HG02884 (cell line): Measurements from ENCODE around the gene ATXN7L1.

ENCODE experiments used
- ATAC-seq: cut with Tn5 transposase; IDR thresholded peaks from one replicate; pipeline ENCODE4 v1.9.1; 2021; ENCODE audit warnings: mild to moderate bottlenecking, moderate library complexity; ENCODE audit not compliant: unreplicated experiment

The ATXN7L1 gene

GRCh38 chr7:105829681-105830322, 46.6 kb downstream of the ATXN7L1 start:
- no peak for ATAC-seq

DNA sequence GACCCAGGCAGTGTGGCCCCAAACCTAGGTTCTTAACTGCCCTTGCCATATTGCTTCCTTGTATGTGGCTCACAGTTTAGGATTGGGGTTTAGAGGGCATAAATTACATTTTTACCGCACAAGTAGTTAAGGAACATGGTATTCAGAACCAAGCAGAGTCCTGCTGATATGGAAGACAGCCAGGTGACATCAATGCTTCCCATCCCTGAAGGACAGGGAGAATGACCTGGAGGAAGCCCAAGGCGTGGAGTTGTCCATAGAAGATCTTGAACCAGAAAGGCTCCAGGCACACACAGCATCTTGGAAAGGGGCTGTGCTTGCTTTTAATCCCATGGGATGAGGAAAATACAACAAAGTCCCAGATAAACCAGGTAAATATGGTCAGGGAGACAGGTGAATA, 48.3 kb downstream of the ATXN7L1 start:
- ATAC-seq: no peak

- no peak for ATAC-seq
Observed at GRCh38 chr7:105827151-105827875, 49.1 kb downstream of the ATXN7L1 start.

- no peak for ATAC-seq
Observed at GRCh38 chr7:105826143-105826542, 50.3 kb downstream of the ATXN7L1 start.

DNA sequence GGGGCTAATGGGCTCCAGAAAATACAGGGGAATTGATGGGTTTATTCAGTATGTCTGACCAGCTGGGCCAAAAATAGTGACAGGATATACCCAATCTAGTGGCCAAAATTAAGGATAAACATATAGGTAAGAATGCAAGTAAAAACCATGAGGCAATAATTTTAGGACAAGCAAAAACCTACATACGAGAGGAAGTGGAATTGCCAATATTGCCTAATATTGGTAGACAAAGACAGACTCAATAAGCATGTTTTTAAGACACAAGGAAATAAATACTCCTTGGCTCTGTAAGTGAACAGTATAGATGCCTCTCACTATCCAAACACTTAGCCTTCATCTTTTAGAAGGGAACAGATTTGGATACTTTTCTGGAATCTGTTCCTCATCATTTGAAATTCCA, 51.0 kb downstream of the ATXN7L1 start:
- no peak for ATAC-seq

DNA sequence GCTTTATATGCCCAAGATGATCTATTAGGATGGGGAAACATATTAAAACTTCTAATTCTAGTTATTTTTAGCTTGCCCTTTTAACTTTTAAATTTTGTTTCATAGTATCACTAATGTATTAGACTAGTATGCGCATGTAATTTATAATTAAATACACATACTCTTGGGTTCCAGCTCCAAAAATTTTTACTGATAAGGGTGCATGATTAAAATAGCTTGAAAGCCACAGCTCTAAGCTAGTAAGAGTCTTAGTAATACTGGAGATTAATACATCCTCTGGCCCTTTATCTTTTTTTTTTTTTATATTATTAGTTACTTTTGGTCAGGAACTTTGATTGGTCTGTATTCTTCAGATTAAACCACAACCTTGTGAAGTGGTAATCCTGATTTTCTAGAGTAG, 53.6 kb downstream of the ATXN7L1 start:
- no peak for ATAC-seq

DNA sequence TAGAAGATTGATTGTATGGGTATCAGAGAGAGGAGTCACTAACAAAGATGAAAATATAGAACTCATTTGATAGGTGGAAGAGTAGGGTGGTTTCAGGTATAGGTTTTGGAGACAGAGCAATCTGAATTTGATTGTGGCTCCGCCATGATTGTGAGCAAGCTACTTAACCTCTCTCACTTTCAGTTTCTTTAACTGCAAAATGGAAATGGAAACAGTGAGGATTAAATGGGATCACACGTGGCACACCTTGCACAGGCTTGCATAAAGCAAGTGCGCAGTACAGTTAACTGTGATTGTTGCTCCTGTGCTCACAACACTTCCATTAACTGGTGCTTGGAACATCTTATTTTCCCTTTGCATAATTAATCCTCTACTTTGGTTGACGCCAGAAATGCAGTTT, 54.9 kb downstream of the ATXN7L1 start:
- ATAC-seq: no peak

DNA sequence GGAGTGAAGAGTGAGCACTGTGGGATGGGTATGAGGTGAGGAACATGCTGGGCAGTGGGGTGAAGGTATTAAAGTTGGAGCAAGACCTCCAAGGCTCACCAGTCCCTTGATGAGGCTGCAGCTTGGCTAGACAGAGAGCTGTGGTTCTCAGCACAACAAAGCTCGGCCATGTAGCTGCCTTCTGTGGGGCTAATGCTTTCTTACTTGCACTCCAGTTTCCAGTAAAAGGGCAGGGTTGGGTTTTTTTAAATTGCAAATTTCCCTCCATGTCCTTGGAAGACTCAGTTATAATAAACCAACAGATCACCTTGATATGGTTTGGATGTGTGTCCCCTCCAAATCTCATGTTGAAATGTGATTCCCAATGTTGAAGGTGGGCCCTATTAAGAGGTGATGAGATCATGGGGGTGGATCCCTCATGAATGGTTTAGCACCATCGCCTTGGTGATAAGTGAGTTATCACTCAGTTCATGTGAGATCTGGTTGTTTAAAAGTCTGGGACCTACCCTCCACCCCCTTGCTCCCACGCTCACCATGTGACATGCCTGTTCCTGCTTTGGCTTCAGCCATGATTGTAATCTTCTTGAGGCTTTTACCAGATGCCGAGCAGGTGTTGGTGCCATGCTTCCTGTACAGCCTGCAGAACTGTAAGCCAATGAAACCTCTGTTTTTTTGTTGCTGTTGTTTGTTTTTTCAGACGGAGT, 55.9 kb downstream of the ATXN7L1 start:
- ATAC-seq: no peak

- no peak for ATAC-seq
Observed at GRCh38 chr7:105819559-105819958, 56.8 kb downstream of the ATXN7L1 start.

- ATAC-seq: no peak
Observed at GRCh38 chr7:105816954-105817615, 59.3 kb downstream of the ATXN7L1 start.

DNA sequence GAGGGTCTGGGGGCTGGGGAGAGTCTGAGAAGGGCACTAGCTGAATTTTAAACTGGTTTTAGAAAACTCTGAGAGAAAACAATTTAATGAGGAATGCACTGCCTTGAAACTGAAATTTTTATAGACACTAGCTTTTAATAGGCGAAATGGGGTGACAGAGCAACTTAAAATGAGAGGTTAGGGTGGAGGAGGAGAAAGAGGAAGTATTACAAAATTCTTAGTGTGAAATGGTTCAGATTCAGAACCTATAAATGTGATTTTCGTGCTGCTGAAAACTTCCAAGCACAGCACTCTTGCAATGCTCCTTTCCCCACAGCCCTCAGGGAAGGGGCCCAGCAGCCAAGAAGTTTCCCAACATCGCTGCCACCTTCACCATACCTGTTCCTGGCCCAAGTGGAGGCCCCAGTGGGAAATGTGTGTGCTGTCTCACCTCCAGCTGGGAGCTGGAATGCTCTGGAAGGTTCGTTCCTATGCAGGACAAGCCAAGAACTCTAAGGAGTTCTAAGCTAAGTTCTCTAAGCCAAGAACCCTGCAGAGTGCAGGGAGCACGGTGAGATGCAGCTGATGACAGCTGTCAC, 60.0 kb downstream of the ATXN7L1 start:
- no peak for ATAC-seq

DNA sequence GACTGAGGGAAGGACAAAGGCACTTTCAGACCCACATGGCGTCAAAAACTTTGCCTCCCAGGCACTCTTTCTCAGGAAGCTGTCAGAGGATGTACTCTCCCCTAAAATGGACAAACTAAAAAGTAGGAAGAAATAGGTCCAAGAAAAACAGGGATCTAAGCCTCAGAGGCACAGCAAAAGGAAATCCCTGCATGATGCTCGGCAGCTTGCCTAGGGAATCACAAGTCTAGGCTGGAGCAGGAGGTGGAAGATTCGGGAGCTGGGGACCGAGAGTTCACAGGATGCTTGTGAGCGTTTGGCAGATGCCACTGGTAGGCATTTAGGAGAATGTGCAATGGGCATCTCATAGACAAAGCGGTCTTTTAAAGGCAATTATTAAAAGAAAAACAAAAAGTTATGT, 60.8 kb downstream of the ATXN7L1 start:
- no peak for ATAC-seq

DNA sequence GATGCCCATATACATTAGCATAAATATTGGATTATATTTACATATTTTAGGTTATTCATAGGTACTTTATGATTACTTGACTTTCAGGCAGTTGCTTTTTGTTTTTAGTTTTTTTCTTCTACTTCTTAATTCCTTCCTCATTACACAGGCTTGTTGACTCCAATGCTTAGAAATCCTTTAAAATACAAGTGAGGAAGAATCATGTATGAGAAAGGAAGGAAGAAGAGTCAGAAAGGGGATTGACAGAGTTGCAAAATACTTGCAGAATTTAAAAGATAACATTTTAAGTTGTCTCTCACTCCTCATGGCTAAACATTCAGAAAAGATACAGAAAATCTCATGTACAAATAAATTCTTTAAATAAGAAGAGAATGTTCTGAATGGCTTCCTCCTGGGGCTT, 61.9 kb downstream of the ATXN7L1 start:
- ATAC-seq: no peak

DNA sequence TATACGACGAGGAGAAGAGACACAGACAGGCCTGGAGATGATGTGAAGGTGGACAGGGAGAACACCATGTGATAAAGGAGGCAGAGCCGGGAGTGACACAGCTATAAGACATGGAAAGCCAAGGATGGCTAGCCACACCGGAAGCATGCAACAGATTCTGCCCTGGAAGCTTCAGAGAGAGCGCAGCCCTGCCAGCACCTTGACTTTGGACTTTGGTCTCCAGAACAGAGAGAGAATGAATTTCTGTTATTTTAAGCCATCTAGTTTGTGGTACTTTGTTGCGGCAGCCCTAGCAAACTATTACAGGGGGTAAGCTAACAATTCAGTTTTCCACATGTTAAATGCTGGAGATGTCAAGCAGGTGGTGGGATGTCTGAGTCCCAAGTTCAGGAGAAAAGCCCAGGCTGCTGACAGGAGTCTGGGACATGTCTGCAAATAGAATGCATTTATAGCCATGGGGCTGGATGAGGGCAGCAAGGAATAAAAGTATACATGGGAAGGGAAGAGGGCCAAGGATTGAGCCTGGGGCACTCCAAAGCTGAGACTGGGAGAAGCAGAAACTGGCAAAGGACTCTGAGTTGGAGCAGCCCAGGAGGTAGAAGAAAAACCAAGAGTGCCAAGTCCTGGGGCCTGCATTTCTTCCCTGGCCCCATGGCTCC, 65.1 kb downstream of the ATXN7L1 start:
- ATAC-seq: no peak

- ATAC-seq: no peak
Observed at GRCh38 chr7:105810556-105810955, 65.8 kb downstream of the ATXN7L1 start.

- peak; percentile 96 for ATAC-seq
Observed at GRCh38 chr7:105808703-105809590, 67.5 kb downstream of the ATXN7L1 start.

- ATAC-seq: no peak
Observed at GRCh38 chr7:105808209-105808608, 68.2 kb downstream of the ATXN7L1 start.

DNA sequence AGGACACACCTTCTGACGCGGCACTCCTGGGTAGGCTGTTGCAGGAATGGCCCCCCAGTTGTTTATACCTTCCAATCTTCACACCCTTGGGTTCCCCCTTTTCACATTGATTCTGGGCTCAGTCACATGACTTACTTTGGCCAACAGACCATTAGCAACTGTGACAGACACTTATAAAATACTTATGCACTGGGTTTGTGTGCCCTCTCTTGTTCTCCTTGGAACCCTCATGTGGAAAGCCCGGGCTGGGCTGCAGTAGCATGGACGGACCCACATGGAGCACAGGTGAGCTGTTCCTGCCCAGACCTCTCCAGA, 69.0 kb downstream of the ATXN7L1 start:
- no peak for ATAC-seq

- peak; percentile 37 for ATAC-seq
Observed at GRCh38 chr7:105806592-105807447, 69.6 kb downstream of the ATXN7L1 start.
